Left lung (tissue), 10 donors: ENCODE measurements around the gene OTOF. TPM values are rescaled to one million over a fixed set of nuclear protein-coding genes. Genes with fewer than 3 reads are reported as not detected.

Experiments used
- ATAC-seq: fragments of 200-7000 bp; cut with Tn5 transposase; one replicate; pipeline ENCODE4 v1.9.1; 2020; ENCODE audit warnings: moderate library complexity
- DNase-seq, 4 donors: peaks; one replicate each; pipeline ENCODE4 v3.0.0-alpha.2; 2013 to 2020
- H3K27ac ChIP-seq, 2 donors: fragments of 200-600 bp; sonication (generic) in 1 of 2; one replicate each; pipeline versions ENCODE4 v1.5.0 to v1.8.0; 2020 to 2021
- H3K27me3 ChIP-seq, 2 donors: fragments of 200-600 bp; sonication (generic) in 1 of 2; one replicate each; pipeline versions ENCODE4 v1.5.0 to v1.8.0; 2020 to 2021
- H3K36me3 ChIP-seq, 2 donors: fragments of 200-600 bp; sonication (generic) in 1 of 2; one replicate each; pipeline versions ENCODE4 v1.5.0 to v1.8.0; 2020 to 2021
- H3K4me1 ChIP-seq, 2 donors: fragments of 200-600 bp; one replicate each; pipeline ENCODE4 v1.8.0; 2021
- H3K4me3 ChIP-seq, 2 donors: fragments of 200-600 bp; sonication (generic) in 1 of 2; one replicate each; pipeline versions ENCODE4 v1.5.0 to v1.8.0; 2020 to 2021; ENCODE audit warnings: mild to moderate bottlenecking in 1 of 2
- H3K9me3 ChIP-seq, 2 donors: fragments of 200-600 bp; sonication (generic) in 1 of 2; one replicate each; pipeline versions ENCODE4 v1.5.0 to v1.8.0; 2020 to 2021
- CTCF ChIP-seq, 2 donors: fragments of 200-600 bp; sonication (generic) in 1 of 2; IDR thresholded peaks; one replicate each; pipeline versions ENCODE4 v1.5.0 to v1.8.0; 2021; ENCODE audit warnings: antibody characterized with exemption in 2 of 2
- intact Hi-C, 2 donors: fragments of 100-400 bp; cut with DNase I; formaldehyde crosslinking; loops; one replicate each; pipeline versions ENCODE4 v1.11.2 to v1.14.2; 2022
- polyA plus RNA-seq, 6 donors: library from polyadenylated mRNA; unstranded; fragments of 120-200 nt; gene quantifications; one replicate each; pipeline ENCODE4 v1.2.1, GENCODE V29; 2013; ENCODE audit not compliant: insufficient read length in 6 of 6
- total RNA-seq, 2 donors: library from RNA; stranded (reverse); fragmentation: NEBNext Ultra II Directional; extraction: Animal tissue kit (Norgen Biotek cat#: 25700); gene quantifications; one replicate each; pipeline ENCODE4 v1.2.1, GENCODE V29; 2021
- donor health status: DM: no; HTN: yes; CAD: no.
- donor health status: DM: no; HTN: no; CAD: no.

Gene OTOF
- total and polyA plus RNA-seq, 8 donors, result 0.03 to 0.20 (median 0.10) TPM; not detected in 1

GRCh38 chr2:26435106-26435505 is 42.8 kb downstream of the OTOF start:
- no peak for TF ChIP-seq CTCF (IDR thresholded peaks at IDR 0.05)
- Histone ChIP-seq H3K27me3 (no peaks in the 10 kb centered on the region), H3K4me3 (no peak overlapping the region), H3K36me3 (no peaks in the 10 kb centered on the region), H3K27ac (no peak overlapping the region), H3K9me3 (no peaks in the 10 kb centered on the region), H3K4me1 (no peaks in the 10 kb centered on the region)
- no peak for DNase-seq
- intact Hi-C loops, result no loop called here
- no peak for ATAC-seq

GRCh38 chr2:26432859-26433258 is 45.1 kb downstream of the OTOF start:
- Histone ChIP-seq H3K36me3 (no peaks in the 10 kb centered on the region), H3K4me3 (no peak overlapping the region), H3K27me3 (no peaks in the 10 kb centered on the region), H3K27ac (no peak overlapping the region), H3K4me1 (no peaks in the 10 kb centered on the region), H3K9me3 (no peaks in the 10 kb centered on the region)
- no peak for TF ChIP-seq CTCF (IDR thresholded peaks at IDR 0.05)
- DNase-seq (no peak), ATAC-seq (no peak)
- intact Hi-C loops, result no loop called here

- TF ChIP-seq CTCF (IDR thresholded peaks at IDR 0.05), result no peak
- ATAC-seq (no peak), DNase-seq (no peak)
- Histone ChIP-seq H3K27ac (no peak overlapping the region), H3K4me3 (no peak overlapping the region), H3K9me3 (no peaks in the 10 kb centered on the region), H3K36me3 (no peaks in the 10 kb centered on the region), H3K27me3 (no peaks in the 10 kb centered on the region), H3K4me1 (no peaks in the 10 kb centered on the region)
- intact Hi-C loops, result no loop called here
Measured at GRCh38 chr2:26432363-26432762, 45.6 kb downstream of the OTOF start.

- Histone ChIP-seq H3K4me3 (no peak overlapping the region), H3K4me1 (no peaks in the 10 kb centered on the region), H3K27me3 (no peaks in the 10 kb centered on the region), H3K9me3 (no peaks in the 10 kb centered on the region), H3K27ac (no peak overlapping the region), H3K36me3 (no peaks in the 10 kb centered on the region)
- DNase-seq, result no peak
- TF ChIP-seq CTCF (IDR thresholded peaks at IDR 0.05), result no peak
- intact Hi-C loops, result no loop called here
- ATAC-seq, result no peak
Measured at GRCh38 chr2:26430826-26431225, 47.1 kb downstream of the OTOF start.

GRCh38 chr2:26429779-26430578 is 47.9 kb downstream of the OTOF start:
- no peak overlapping the region for H3K4me3 ChIP-seq
- intact Hi-C loops, result no loop called here
- H3K36me3 ChIP-seq, result no peaks in the 10 kb centered on the region
- H3K4me1 ChIP-seq, result no peaks in the 10 kb centered on the region
- no peak for TF ChIP-seq CTCF (IDR thresholded peaks at IDR 0.05)
- no peak overlapping the region for H3K27ac ChIP-seq
- peak in 1 of 4 donors; percentile 18 for DNase-seq
- H3K27me3 ChIP-seq, result no peaks in the 10 kb centered on the region
- no peak for ATAC-seq
- H3K9me3 ChIP-seq, result no peaks in the 10 kb centered on the region
